ENCODE measurements around the gene ZHX3.
A peak's percentile ranks its signal among the peaks of the same experiment; 100 is the strongest.

The ZHX3 gene, protein sequence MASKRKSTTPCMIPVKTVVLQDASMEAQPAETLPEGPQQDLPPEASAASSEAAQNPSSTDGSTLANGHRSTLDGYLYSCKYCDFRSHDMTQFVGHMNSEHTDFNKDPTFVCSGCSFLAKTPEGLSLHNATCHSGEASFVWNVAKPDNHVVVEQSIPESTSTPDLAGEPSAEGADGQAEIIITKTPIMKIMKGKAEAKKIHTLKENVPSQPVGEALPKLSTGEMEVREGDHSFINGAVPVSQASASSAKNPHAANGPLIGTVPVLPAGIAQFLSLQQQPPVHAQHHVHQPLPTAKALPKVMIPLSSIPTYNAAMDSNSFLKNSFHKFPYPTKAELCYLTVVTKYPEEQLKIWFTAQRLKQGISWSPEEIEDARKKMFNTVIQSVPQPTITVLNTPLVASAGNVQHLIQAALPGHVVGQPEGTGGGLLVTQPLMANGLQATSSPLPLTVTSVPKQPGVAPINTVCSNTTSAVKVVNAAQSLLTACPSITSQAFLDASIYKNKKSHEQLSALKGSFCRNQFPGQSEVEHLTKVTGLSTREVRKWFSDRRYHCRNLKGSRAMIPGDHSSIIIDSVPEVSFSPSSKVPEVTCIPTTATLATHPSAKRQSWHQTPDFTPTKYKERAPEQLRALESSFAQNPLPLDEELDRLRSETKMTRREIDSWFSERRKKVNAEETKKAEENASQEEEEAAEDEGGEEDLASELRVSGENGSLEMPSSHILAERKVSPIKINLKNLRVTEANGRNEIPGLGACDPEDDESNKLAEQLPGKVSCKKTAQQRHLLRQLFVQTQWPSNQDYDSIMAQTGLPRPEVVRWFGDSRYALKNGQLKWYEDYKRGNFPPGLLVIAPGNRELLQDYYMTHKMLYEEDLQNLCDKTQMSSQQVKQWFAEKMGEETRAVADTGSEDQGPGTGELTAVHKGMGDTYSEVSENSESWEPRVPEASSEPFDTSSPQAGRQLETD

DNA sequence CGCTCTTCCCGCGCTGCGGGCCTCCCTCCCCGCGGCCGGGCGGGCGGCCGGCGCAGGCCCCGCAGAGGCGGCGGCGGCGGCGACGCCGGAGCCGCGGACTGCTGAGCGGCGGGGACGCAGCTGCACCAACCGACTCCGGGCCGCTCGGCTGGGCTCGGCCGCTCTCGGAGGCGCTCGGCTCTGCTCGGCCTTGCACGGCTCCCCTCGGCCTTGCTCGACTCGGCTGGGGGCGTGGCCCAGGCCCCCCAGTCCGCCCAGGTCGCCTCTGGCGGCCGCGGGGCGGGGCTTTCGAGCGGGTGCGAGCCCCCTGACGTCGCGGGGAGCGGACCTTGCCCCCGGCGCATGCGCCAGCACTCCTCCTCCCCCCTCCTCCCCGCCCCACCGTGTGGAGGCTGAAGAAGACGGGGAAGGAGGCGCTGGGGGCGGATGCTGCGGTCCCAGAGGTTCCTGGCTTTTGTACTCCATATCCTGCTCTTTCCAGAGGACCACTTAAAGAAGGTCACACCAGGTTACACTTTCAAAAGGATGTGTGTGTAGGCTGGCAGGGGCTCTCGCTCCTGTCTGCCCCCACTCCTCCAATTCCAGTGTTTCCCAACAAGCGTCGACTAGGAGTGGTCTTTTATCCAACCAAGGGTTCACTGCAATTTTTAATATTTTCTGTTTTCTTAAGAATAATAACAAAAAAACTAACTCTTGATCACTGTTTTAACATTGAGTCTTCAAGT is at the start of gene ZHX3:
Gene ZHX3, minus strand, starts transcription at position 186 of the 725 bp plus-strand sequence. CDS start 112,815 bp downstream, outside the sequence.
- peak within 1 kb of the TSS; percentile 88 to 97 for H3K4me3 Mint-ChIP-seq
- peak within 1 kb of the TSS; percentile 97 for H3K27ac Mint-ChIP-seq
- H3K9me3 Mint-ChIP-seq = no peaks in the 10 kb centered on the region
- peak; percentile 98 for DNase-seq
- ATAC-seq (replicated peaks) = peak; percentile 97 to 98
- H3K27me3 Mint-ChIP-seq = no peaks in the 10 kb centered on the region
- peaks cover 26 to 35% of the 10 kb centered on the region in 2 donors for H3K4me1 Mint-ChIP-seq
- H3K36me3 Mint-ChIP-seq = peaks cover 3 to 14% of the 10 kb centered on the region in 2 donors

DNA sequence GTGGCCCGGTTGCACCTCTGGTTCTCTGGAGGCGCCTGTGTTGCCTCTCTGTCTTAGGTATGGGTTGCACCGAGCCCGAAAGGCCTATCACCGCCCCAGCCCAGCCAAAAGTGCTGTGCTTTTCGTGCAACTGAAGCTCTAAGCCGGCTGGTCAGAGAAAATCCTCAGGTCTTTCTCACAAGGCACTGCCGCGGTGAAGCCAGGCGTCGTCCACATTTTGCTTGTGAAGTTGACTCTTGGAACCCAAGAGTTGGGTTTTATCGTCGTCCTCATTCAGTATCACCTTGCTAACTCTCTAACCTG is 49.8 kb upstream of the ZHX3 start:
- no peak for ATAC-seq (replicated peaks)
- Mint-ChIP-seq H3K27me3 (peaks cover 51 to 53% of the 10 kb centered on the region in 2 donors), H3K36me3 (peaks cover 0 to 5% of the 10 kb centered on the region in 2 donors), H3K4me1 (peaks cover 7 to 8% of the 10 kb centered on the region in 2 donors), H3K27ac (no peak overlapping the region), H3K4me3 (peak overlapping the region in 1 of 2 donors; percentile 8), H3K9me3 (peaks cover 4 to 6% of the 10 kb centered on the region in 2 donors)
- no peak for DNase-seq

DNA sequence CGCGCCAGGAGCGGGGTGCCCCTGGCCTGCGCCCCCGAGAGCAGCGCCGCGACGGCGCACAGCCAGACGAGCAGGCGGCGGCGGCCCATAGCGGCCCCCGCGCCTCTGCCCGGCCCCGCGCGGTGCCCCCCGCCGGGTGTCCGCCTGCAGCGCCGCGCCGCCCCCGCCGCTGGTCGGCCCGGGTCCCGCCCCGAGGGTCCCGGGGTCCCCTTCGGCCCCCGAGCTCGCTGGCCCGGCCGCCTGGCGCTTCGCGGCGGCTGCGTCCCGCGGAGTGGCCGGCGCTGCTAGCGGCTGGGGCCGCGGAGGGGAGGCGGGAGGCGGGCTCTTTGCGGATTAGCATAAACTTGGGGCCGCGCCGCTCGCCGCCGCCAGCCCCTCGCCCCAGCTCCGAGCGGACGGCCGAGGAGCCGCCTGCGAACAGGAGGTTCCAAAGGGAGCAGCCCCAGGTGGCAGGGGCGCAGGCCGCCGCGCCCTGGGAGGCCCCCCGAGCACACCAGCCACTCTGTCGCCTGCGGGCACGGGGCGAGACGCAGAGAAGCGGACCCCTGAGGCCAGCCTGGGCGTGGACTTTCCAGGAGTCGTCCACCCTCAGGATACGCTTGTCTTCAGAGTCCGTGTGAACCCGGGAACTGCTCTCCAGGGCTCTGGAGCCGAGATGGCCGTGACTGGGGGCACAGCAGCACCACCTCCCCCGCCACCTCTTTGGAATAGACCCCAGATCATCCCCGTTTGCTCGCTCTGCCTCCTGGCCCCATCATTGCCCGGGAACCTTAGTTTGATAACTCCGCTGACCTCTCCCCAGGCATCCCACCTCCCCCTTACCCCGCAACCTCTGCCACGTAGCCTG is 49.2 kb upstream of the ZHX3 start, which contains the start of gene EMILIN3:
Gene EMILIN3, minus strand, starts transcription at position 273 of the 847 bp plus-strand sequence. Its CDS starts 184 bp downstream, at position 89.
- peaks cover 46 to 53% of the 10 kb centered on the region in 2 donors for H3K27me3 Mint-ChIP-seq
- peaks cover 4 to 6% of the 10 kb centered on the region in 2 donors for H3K9me3 Mint-ChIP-seq
- H3K4me1 Mint-ChIP-seq = peaks cover 7 to 8% of the 10 kb centered on the region in 2 donors
- H3K27ac Mint-ChIP-seq = no peak within 1 kb of the TSS
- ATAC-seq (replicated peaks) (no peak), DNase-seq (no peak)
- peak within 1 kb of the TSS in 1 of 2 donors; percentile 8 for H3K4me3 Mint-ChIP-seq
- peaks cover 0 to 5% of the 10 kb centered on the region in 2 donors for H3K36me3 Mint-ChIP-seq

DNA sequence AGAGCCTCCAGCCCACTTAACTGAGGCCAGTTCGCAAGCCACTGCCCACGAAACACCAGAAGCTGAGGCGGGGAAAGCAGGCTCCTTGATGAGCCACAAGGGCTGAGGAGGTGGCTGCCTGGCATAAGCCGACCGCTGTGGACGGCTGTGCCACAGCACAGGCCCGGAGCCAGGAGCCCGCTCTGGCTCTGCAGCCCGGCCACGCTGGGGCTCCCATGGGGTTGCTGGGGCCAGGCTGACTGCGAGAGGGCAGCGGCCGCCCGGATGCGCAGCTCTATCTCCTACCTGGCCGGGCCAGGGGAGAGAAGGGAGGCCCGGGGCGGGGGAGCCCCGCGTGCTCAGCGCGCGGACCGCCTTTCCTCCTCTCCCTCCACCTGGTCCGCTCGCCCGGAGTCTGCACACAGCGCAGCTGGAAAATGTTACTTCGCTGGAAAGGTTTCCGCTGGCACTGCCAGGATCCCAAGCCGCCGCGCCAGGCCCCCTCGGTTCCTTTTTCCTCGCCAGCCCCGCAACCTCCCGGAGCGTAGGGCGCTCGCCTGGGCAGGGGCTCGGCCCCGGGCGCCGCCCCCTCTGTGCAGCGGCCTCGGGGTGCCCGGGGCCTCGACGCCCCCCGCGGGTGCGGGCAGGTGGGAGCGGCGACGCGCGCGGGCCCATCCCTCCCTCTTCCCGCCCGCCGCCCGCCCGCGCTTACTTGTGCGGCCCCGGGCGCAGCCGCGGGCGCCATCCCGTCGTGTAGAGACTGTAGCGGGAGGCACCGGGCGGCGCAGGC is 48.4 kb upstream of the ZHX3 start:
- no peak overlapping the region for H3K4me3 Mint-ChIP-seq
- peaks cover 7 to 8% of the 10 kb centered on the region in 2 donors for H3K4me1 Mint-ChIP-seq
- H3K9me3 Mint-ChIP-seq = peaks cover 0 to under 1% of the 10 kb centered on the region in 2 donors
- ATAC-seq (replicated peaks) = no peak
- peaks cover 42 to 49% of the 10 kb centered on the region in 2 donors for H3K27me3 Mint-ChIP-seq
- DNase-seq = no peak
- peaks cover 0 to under 1% of the 10 kb centered on the region in 2 donors for H3K36me3 Mint-ChIP-seq
- H3K27ac Mint-ChIP-seq = no peak overlapping the region

DNA sequence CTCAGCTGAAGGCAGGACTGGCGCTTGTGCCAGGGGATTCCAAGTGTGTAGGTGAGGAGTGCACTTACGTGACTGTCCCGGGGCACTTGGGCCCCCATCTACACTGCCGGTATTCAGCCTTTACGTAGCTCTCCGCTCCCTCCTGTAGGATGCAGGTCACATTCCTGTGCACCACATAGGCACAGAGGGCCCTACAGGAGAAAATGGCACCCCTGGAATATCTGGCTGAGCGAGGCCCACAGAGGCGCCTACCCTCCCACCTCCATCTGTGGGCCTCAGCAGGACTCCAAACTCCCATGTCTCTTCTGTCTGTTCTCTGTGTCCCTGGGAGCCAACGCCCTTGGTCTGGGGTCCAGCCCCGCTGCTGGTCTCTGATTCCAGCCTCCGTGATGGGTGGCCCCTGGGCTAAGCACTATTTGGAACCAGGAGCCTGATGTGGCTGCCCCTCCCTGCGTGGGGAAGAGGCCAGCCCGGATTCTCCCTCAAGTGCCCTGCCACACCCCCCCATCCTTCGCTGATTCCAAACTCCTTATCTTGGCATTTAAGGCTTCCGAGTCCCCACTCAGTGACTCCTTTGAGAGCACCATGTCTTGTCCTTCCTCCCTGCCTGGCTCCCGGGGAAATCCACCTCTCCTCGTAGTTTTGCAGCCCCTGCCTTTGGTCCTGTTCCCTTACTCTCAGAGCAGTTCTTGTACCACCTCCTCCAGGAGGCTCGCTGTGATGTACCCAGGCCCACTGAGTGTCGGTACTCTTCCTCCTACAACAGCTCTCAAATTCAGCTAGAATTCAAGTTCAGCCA is 47.6 kb upstream of the ZHX3 start:
- no peaks in the 10 kb centered on the region for H3K36me3 Mint-ChIP-seq
- peaks cover 7 to 8% of the 10 kb centered on the region in 2 donors for H3K4me1 Mint-ChIP-seq
- DNase-seq = no peak
- peaks cover 41 to 48% of the 10 kb centered on the region in 2 donors for H3K27me3 Mint-ChIP-seq
- no peaks in the 10 kb centered on the region for H3K9me3 Mint-ChIP-seq
- no peak for ATAC-seq (replicated peaks)
- no peak overlapping the region for H3K4me3 Mint-ChIP-seq
- peak overlapping the region; percentile 39 for H3K27ac Mint-ChIP-seq

DNA sequence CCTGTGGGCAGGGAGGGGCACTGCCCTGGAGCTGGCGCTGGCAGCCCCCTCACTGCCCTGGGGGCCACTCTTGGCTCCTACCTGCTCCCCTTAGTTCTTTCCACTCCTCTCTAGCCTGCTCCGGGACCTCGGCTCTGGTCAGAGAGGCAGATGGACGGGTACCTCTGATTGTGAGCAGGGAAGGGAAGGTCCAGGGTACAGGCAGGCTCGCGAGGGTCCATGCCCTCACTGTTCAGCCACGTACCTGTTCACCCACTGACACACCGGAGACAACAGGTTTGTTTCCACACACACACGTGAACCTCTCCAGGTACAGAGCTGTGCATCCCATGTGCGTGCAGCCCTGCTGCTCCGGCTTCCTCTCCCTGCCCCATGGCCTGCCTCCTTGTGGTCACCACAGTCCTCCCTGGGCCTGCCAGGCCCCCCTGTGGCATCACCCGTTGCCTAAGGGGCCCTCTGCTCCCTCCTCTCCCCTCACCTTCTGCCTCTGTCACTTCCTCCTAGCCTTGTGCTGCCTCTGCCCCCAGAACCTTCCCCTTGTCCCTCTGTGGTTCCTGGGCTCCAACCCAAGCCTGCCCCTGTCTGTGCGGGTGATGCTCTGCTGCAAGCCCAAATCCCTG is 46.8 kb upstream of the ZHX3 start:
- no peak for DNase-seq
- peaks cover 6 to 7% of the 10 kb centered on the region in 2 donors for H3K4me1 Mint-ChIP-seq
- H3K9me3 Mint-ChIP-seq = no peaks in the 10 kb centered on the region
- H3K4me3 Mint-ChIP-seq = no peak overlapping the region
- H3K27me3 Mint-ChIP-seq = peaks cover 39 to 45% of the 10 kb centered on the region in 2 donors
- H3K36me3 Mint-ChIP-seq = no peaks in the 10 kb centered on the region
- peak overlapping the region; percentile 39 for H3K27ac Mint-ChIP-seq
- ATAC-seq (replicated peaks) = no peak

DNA sequence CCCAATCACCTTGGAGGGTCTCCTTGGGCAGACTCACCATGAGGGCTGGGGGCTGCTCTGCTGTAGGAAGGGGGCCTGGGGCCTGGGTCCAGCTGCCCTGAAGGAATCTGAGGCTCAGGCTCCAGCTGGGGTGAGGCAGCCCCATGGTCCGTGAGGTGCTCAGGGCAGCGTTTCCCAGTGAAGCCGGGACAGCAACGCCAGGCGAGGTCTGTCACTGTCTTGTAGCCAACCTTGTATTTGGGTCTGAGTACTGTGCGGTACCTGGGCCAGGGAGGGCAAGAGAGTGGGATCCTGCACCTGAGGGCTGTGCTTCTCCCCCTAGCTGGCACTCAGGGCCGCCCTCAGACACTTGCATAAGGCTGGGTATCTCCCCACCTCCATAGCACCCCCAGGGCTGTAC is 46.1 kb upstream of the ZHX3 start:
- no peak overlapping the region for H3K4me3 Mint-ChIP-seq

DNA sequence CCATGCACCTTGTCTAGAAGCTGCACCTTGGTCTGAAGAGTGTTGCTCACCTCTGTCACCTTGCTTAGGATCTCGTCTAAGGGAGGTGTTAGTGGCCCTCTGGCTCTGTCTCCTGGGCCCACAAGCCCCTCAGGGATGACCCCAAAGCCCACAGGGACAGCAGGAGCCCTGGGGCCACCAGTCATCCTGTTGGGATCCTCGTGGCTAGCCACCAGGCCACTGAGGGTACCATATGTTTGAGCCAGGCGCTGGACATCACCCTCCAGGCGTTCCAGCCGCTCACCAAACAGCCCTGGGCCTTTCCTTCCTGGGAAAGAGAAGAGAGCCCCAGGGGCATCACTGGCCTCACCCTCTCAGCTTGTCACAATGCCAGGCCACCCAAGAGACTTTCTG is 45.2 kb upstream of the ZHX3 start:
- Mint-ChIP-seq H3K36me3 (no peaks in the 10 kb centered on the region), H3K4me1 (peaks cover 6 to 7% of the 10 kb centered on the region in 2 donors), H3K4me3 (no peak overlapping the region), H3K9me3 (no peaks in the 10 kb centered on the region), H3K27me3 (peaks cover 28 to 34% of the 10 kb centered on the region in 2 donors), H3K27ac (no peak overlapping the region)
- ATAC-seq (replicated peaks) = no peak
- DNase-seq = no peak

More for the DNA sequence above, 46.1 kb upstream of the ZHX3 start:
- Mint-ChIP-seq H3K27ac (no peak overlapping the region), H3K9me3 (no peaks in the 10 kb centered on the region), H3K27me3 (peaks cover 35 to 39% of the 10 kb centered on the region in 2 donors), H3K36me3 (no peaks in the 10 kb centered on the region), H3K4me1 (peaks cover 6 to 7% of the 10 kb centered on the region in 2 donors)
- ATAC-seq (replicated peaks) (no peak), DNase-seq (no peak)

DNA sequence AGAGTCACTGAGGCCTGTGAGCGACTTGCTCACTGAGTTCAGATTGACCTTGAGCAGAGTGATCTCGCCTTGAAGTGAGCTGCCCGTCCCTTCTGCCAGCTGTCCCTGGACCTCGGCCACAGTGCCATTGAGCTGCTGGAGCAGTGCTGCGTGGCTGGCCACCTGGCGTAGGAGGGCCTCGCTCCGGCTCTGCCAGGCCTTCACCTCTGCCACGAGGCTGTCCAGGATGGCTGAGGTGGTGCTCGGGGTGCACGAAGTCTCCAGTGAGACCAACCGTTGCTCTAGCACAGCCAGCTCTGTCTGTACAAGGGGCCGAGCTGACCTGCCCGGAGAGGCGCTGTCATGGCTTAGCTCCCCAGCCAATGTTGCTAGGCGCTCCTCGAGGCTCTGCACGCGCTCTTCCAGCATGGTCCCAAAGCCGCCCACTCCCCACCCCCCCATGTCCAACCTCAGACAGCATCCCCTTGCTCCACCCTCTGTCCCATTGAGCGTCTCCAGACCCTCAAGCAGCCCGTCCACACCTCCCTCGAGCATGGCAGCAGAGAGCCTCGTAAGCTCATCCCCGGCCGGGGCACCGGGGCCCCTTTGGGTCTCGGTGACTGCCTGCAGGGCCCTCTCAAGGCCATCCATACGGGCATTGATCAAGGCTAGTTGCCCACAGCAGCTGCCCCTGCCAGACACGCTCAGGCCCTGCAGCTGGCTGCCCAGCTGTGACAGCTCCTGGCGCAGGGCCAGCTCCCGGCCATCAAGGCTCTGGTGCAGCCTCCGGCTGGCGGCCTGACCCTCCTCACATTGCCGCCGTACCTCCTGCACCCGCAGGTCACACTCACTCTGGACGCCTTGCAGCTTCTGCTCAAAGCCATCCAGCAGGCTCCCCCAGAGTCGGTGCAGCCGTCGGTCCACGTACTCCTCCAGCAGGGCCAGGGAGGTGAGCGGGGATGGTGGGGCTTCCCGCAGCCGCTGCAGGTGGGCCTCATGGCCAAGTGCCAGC is 44.5 kb upstream of the ZHX3 start:
- no peak for ATAC-seq (replicated peaks)
- no peaks in the 10 kb centered on the region for H3K9me3 Mint-ChIP-seq
- no peak for DNase-seq
- H3K4me1 Mint-ChIP-seq = peaks cover 1 to 3% of the 10 kb centered on the region in 2 donors
- no peaks in the 10 kb centered on the region for H3K36me3 Mint-ChIP-seq
- H3K27me3 Mint-ChIP-seq = peaks cover 21 to 27% of the 10 kb centered on the region in 2 donors
- H3K4me3 Mint-ChIP-seq = no peak overlapping the region
- H3K27ac Mint-ChIP-seq = no peak overlapping the region

DNA sequence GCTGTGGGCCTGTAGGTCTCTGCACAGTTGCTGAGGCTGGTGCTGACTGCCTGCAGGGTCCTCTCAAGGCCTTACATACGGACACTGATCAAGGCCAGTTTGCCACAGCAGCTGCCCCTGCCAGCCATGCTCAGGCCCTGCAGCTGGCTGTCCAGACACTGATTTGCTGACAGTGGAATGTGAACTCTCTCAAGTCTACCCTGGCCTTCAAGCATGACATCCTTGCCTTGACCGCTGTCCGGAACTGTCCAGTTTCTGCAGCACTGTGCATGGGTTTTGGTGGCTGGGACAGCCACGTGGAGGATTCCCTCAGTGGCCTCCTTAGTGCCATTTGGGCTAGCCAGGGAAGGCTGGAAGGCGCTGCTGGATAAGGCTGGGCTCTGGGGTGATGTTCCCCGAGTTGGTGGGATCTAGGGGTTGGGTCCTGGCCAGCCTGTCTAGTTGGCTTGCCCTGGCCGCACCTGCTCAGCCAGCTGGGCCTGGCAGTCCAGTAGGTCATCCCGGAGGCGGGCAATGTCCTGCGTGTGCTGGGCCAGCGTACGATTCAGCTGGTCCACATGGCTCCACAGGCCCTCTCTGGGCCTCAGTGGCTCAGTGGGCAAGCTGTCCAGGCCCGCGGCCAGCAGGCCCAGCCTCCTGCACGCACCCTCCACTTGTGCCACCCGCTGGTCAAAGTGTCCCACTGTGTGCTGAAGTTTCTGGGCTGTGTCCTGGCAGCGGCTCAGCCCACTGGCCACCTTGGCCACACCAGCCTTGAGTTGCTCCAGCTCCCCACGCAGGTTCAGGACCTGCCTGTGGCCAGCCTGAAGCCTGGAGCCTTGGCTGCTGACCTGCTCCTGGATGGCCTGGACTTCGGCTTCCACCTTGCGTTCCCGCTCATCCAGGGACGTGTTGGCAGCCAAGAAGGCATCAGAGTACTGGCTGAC is 43.6 kb upstream of the ZHX3 start:
- no peaks in the 10 kb centered on the region for H3K36me3 Mint-ChIP-seq
- no peak overlapping the region for H3K4me3 Mint-ChIP-seq
- DNase-seq (no peak), ATAC-seq (replicated peaks) (no peak)
- peaks cover 0 to 2% of the 10 kb centered on the region in 2 donors for H3K4me1 Mint-ChIP-seq
- H3K27me3 Mint-ChIP-seq = peaks cover 20 to 29% of the 10 kb centered on the region in 2 donors
- H3K9me3 Mint-ChIP-seq = no peaks in the 10 kb centered on the region
- H3K27ac Mint-ChIP-seq = no peak overlapping the region
